ENCODE data around the gene BTBD18. TPM values are rescaled to one million over a fixed set of nuclear protein-coding genes. Genes with fewer than 3 reads are reported as not detected.

BTBD18 gene
- total RNA-seq, 1 donor from 2014 or later: not detected

GRCh38 chr11:57703341-57703740 lies 48.3 kb downstream of the BTBD18 start:
- TF ChIP-seq, protein P1, sequence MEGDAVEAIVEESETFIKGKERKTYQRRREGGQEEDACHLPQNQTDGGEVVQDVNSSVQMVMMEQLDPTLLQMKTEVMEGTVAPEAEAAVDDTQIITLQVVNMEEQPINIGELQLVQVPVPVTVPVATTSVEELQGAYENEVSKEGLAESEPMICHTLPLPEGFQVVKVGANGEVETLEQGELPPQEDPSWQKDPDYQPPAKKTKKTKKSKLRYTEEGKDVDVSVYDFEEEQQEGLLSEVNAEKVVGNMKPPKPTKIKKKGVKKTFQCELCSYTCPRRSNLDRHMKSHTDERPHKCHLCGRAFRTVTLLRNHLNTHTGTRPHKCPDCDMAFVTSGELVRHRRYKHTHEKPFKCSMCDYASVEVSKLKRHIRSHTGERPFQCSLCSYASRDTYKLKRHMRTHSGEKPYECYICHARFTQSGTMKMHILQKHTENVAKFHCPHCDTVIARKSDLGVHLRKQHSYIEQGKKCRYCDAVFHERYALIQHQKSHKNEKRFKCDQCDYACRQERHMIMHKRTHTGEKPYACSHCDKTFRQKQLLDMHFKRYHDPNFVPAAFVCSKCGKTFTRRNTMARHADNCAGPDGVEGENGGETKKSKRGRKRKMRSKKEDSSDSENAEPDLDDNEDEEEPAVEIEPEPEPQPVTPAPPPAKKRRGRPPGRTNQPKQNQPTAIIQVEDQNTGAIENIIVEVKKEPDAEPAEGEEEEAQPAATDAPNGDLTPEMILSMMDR (IDR thresholded peaks at IDR 0.05): no peak
- Histone ChIP-seq H3K36me3 (peaks cover 52 to 54% of the 10 kb centered on the region in 2 donors), H3K4me3 (no peak overlapping the region), H3K27ac (peak overlapping the region; percentile 59 to 68), H3K9me3 (no peaks in the 10 kb centered on the region), H3K4me1 (peaks cover 0 to 4% of the 10 kb centered on the region in 2 donors), H3K27me3 (no peaks in the 10 kb centered on the region)
- no peak for DNase-seq (ENCODE audit: low spot score in 2 of 2)
- intact Hi-C loops (cut with DNase I): no loop called here

- intact Hi-C loops (cut with DNase I): no loop called here
- Histone ChIP-seq H3K36me3 (peaks cover 80 to 83% of the 10 kb centered on the region in 2 donors), H3K4me1 (peaks cover 0 to 4% of the 10 kb centered on the region in 2 donors), H3K27ac (no peak overlapping the region), H3K4me3 (no peak overlapping the region), H3K27me3 (no peaks in the 10 kb centered on the region), H3K9me3 (no peaks in the 10 kb centered on the region)
- no peak for DNase-seq (ENCODE audit: low spot score in 2 of 2)
- TF ChIP-seq, protein P1 (IDR thresholded peaks at IDR 0.05): no peak
These were observed 51.2 kb downstream of the BTBD18 start for GRCh38 chr11:57700425-57700824.

- H3K27ac ChIP-seq: no peak overlapping the region
These were observed 51.8 kb downstream of the BTBD18 start for GRCh38 chr11:57699813-57700212.

DNA sequence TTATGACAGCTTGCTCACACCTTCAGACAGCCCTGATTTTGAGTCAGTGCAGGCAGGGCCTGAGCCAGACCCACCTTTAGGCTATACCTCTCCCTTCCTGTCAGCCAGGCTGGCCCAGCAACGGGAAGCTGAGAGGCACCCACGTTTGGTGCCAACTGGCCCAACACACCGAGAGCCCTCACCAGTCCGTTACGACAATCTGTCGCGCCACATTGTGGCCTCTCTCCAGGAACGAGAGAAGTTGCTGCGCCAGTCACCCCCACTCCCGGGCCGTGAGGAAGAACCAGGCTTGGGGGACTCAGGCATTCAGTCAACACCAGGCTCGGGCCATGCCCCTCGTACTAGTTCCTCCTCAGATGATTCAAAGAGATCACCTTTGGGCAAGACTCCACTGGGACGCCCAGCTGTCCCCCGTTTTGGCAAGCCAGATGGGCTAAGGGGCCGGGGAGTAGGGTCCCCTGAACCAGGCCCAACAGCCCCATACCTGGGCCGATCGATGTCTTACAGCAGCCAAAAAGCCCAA lies 52.7 kb downstream of the BTBD18 start:
- TF ChIP-seq, protein P1 (IDR thresholded peaks at IDR 0.05): no peak
- Histone ChIP-seq H3K4me3 (no peak overlapping the region), H3K36me3 (peaks cover 85 to 86% of the 10 kb centered on the region in 2 donors), H3K9me3 (no peaks in the 10 kb centered on the region), H3K4me1 (peaks cover 0 to 2% of the 10 kb centered on the region in 2 donors), H3K27me3 (no peaks in the 10 kb centered on the region), H3K27ac (no peak overlapping the region)
- intact Hi-C loops (cut with DNase I): no loop called here
- no peak for DNase-seq (ENCODE audit: low spot score in 2 of 2)

More at GRCh38 chr11:57699813-57700212, 51.8 kb downstream of the BTBD18 start:
- H3K36me3 ChIP-seq: peaks cover 83 to 86% of the 10 kb centered on the region in 2 donors
- H3K27me3 ChIP-seq: no peaks in the 10 kb centered on the region
- TF ChIP-seq, protein P1 (IDR thresholded peaks at IDR 0.05): no peak
- no peaks in the 10 kb centered on the region for H3K9me3 ChIP-seq
- peaks cover 0 to 4% of the 10 kb centered on the region in 2 donors for H3K4me1 ChIP-seq
- intact Hi-C loops (cut with DNase I): no loop called here
- no peak overlapping the region for H3K4me3 ChIP-seq
- no peak for DNase-seq (ENCODE audit: low spot score in 2 of 2)

Other genes starting within 250 kb of the BTBD18 start
- 18.4 TPM for gene SLC43A1, start 236.1 kb downstream of the BTBD18 start, total RNA-seq
- gene TIMM10, start 221.1 kb downstream of the BTBD18 start, total RNA-seq: not detected
- not detected for gene SMTNL1, start 214.2 kb downstream of the BTBD18 start, total RNA-seq
- gene UBE2L6, start 184.1 kb downstream of the BTBD18 start, total RNA-seq: 44.9 TPM
- 607 TPM for gene SERPING1, start 154.1 kb downstream of the BTBD18 start, total RNA-seq
- gene YPEL4, start 101.9 kb downstream of the BTBD18 start, total RNA-seq: not detected
- 1.2 TPM for gene CLP1, start 94.1 kb downstream of the BTBD18 start, total RNA-seq
- 26.2 TPM for gene ZDHHC5, start 83.7 kb downstream of the BTBD18 start, total RNA-seq
- gene MED19, start 39.6 kb downstream of the BTBD18 start, total RNA-seq: 35.2 TPM
- gene TMX2, start 39.2 kb downstream of the BTBD18 start, total RNA-seq: 65.3 TPM
- gene SELENOH, start 10.3 kb downstream of the BTBD18 start, total RNA-seq: 113 TPM
- 69.5 TPM for gene CTNND1, start 10.0 kb upstream of the BTBD18 start, total RNA-seq